K562 (cell line): ENCODE measurements around the gene NRXN3. TPM values are rescaled to one million over a fixed set of nuclear protein-coding genes. Genes with fewer than 3 reads are reported as not detected.

Source experiments
- ATAC-seq: fragments of 200-7000 bp; cut with Tn5 transposase; 3 replicates; pipeline ENCODE4 v1.9.1; 2020; ENCODE audit warnings: moderate library complexity
- BruUV-seq: library from RNA; stranded (reverse); fragments of 400-500 nt; replicated peaks from 2 replicates; lab custom pipeline; 2021; lab: Mats Ljungman, UMichigan
- CTCF ChIA-PET: fragments of 300-600 bp; formaldehyde crosslinking; extraction: SDS; loops from one replicate; lab custom pipeline; 2021; ENCODE audit warnings: low intra/inter-chr PET ratio; lab: Yijun Ruan, JAX
- POLR2A ChIA-PET: fragments of 300-600, 350-650 bp; sonication (Branson Sonifier 250); formaldehyde crosslinking; extraction: SDS; loops from one replicate; lab custom pipeline; 2021; ENCODE audit warnings: antibody characterized with exemption, inconsistent platforms; lab: Yijun Ruan, JAX
- DNase-seq, 4 experiments: peaks; one replicate each; pipeline versions ENCODE4 v3.0.0 to v3.0.0-alpha.2; 2011 to 2018; ENCODE audit warnings: low spot score in 3 of 4, mixed read lengths in 3 of 4; ENCODE audit errors: extremely low read depth in 1 of 4
- FAIRE-seq: peaks from 2 replicates; lab custom pipeline; 2011; peaks lifted over from hg19 to GRCh38; lab: Jason Lieb, UNC
- H2AFZ ChIP-seq: 2 replicates; pipeline ENCODE4 v1.6.0; 2011; ENCODE audit warnings: low read depth, low read length, control low read depth, inconsistent platforms
- H3K27ac ChIP-seq: fragments of 200-600 bp; 3 replicates; pipeline ENCODE4 v1.8.0; 2011; ENCODE audit warnings: low read depth, mild to moderate bottlenecking, control low read depth, inconsistent platforms, low read length, moderate library complexity, mixed read lengths; ENCODE audit errors: extremely low read depth
- H3K27me3 ChIP-seq, 2 experiments: fragments of 300-600 bp in 1 of 2; 2 replicates in 1 of 2; 3 replicates in 1 of 2; pipeline versions ENCODE4 v1.6.0 to v1.8.0; 2011; ENCODE audit warnings: inconsistent platforms in 2 of 2, low read length in 2 of 2, mild to moderate bottlenecking in 1 of 2, mixed read lengths in 1 of 2, moderate library complexity in 1 of 2; ENCODE audit not compliant: control insufficient read depth in 2 of 2, insufficient read depth in 2 of 2
- H3K36me3 ChIP-seq: fragments of 300-600 bp; 3 replicates; pipeline ENCODE4 v1.8.0; 2011; ENCODE audit warnings: mild to moderate bottlenecking, low read length, inconsistent platforms; ENCODE audit not compliant: control insufficient read depth, insufficient read depth
- H3K4me1 ChIP-seq, 2 experiments: fragments of 200-600 bp in 1 of 2; replicated peaks in 1 of 2; 2 replicates in 1 of 2; 3 replicates in 1 of 2; pipeline versions ENCODE4 v1.5.1 to v1.8.0; 2011; ENCODE audit warnings: inconsistent platforms in 2 of 2, low read length in 2 of 2, mild to moderate bottlenecking in 1 of 2, mixed read lengths in 1 of 2, moderate library complexity in 1 of 2; ENCODE audit not compliant: control insufficient read depth in 2 of 2, insufficient read depth in 2 of 2
- H3K4me2 ChIP-seq: 2 replicates; pipeline ENCODE4 v1.6.1; 2011; ENCODE audit warnings: low read length, control low read depth, inconsistent platforms, mixed read lengths; ENCODE audit not compliant: insufficient read depth
- H3K4me3 ChIP-seq: fragments of 200-600 bp; sonication (generic), shearing (Covaris generic); 2 replicates; pipeline ENCODE4 v1.5.1; 2016; ENCODE audit warnings: control low read depth, inconsistent platforms
- H3K79me2 ChIP-seq: fragments of 200-600 bp; 3 replicates; pipeline ENCODE4 v1.8.0; 2011; ENCODE audit warnings: low read length, inconsistent platforms; ENCODE audit not compliant: control insufficient read depth, insufficient read depth
- H3K9ac ChIP-seq, 2 experiments: 2 replicates each; pipeline versions ENCODE4 v1.6.0 to v1.6.1; 2011; ENCODE audit warnings: low read depth in 2 of 2, low read length in 2 of 2, control low read depth in 1 of 2, inconsistent platforms in 1 of 2, mild to moderate bottlenecking in 1 of 2, mixed read lengths in 1 of 2; ENCODE audit not compliant: insufficient read depth in 1 of 2
- H3K9me1 ChIP-seq: one replicate; pipeline ENCODE4 v1.6.0; 2011; ENCODE audit warnings: inconsistent platforms, mild to moderate bottlenecking, low read length, moderate library complexity; ENCODE audit not compliant: control insufficient read depth, insufficient read depth
- H3K9me3 ChIP-seq: replicated peaks from 2 replicates; pipeline ENCODE4 v1.5.1; 2011; ENCODE audit warnings: low read depth, low read length, inconsistent platforms; ENCODE audit not compliant: control insufficient read depth, insufficient read depth
- H4K20me1 ChIP-seq: replicated peaks from 2 replicates; pipeline ENCODE4 v1.6.1; 2011; ENCODE audit warnings: low read length, inconsistent platforms, mixed read lengths; ENCODE audit not compliant: control insufficient read depth, insufficient read depth
- FOXA1 ChIP-seq: fragments of 450-650 bp; IDR thresholded peaks from 2 replicates; pipeline ENCODE4 v1.6.1; 2016; ENCODE audit warnings: mild to moderate bottlenecking, borderline replicate concordance
- FOXJ3 ChIP-seq: sonication (generic); formaldehyde crosslinking; IDR thresholded peaks from 2 replicates; pipeline ENCODE4 v1.4.0; 2020; ENCODE audit warnings: mild to moderate bottlenecking, missing genetic modification reagents
- FOXM1 ChIP-seq, 2 experiments: fragments of 450-650 bp in 1 of 2; sonication (generic) in 1 of 2; formaldehyde crosslinking in 1 of 2; IDR thresholded peaks; 2 replicates each; pipeline versions ENCODE4 v1.6.1 to v1.9.0; 2017 to 2022; ENCODE audit warnings: low read depth in 2 of 2, mild to moderate bottlenecking in 2 of 2, missing genetic modification reagents in 1 of 2, moderate library complexity in 1 of 2
- LARP7 ChIP-seq: fragments of 450-650 bp; IDR thresholded peaks from 2 replicates; pipeline ENCODE4 v1.6.1; 2016
- MAFF ChIP-seq: IDR thresholded peaks from 2 replicates; pipeline ENCODE4 v1.6.1; 2012; ENCODE audit warnings: low read length, improper control_type of control experiment
- MTA3 ChIP-seq: fragments of 450-650 bp; formaldehyde crosslinking; IDR thresholded peaks from 2 replicates; pipeline ENCODE4 v1.6.1; 2017; ENCODE audit warnings: mild to moderate bottlenecking, borderline replicate concordance
- MYC ChIP-seq, 2 experiments: fragments of 250-450 bp in 1 of 2; sonication (Bioruptor Pico) in 1 of 2; IDR thresholded peaks; 2 replicates each; pipeline versions ENCODE4 v1.5.1 to v1.6.1; 2012 to 2021; ENCODE audit warnings: low read depth in 2 of 2, borderline replicate concordance in 1 of 2, improper control_type of control experiment in 1 of 2, low read length in 1 of 2, mild to moderate bottlenecking in 1 of 2, moderate library complexity in 1 of 2
- NEUROD1 ChIP-seq: fragments of 150-350 bp; IDR thresholded peaks from 2 replicates; pipeline ENCODE4 v1.6.1; 2014; ENCODE audit warnings: borderline replicate concordance, low read length, low read depth; ENCODE audit not compliant: partially characterized antibody
- SIN3A ChIP-seq, 2 experiments: fragments of 150-350 bp in 1 of 2; IDR thresholded peaks; 2 replicates each; pipeline ENCODE4 v1.6.1; 2011 to 2016; ENCODE audit warnings: borderline replicate concordance in 2 of 2, low read depth in 2 of 2, low read length in 2 of 2, mild to moderate bottlenecking in 2 of 2, moderate library complexity in 2 of 2; ENCODE audit not compliant: control insufficient read depth in 1 of 2
- STAG1 ChIP-seq: sonication (generic); formaldehyde crosslinking; IDR thresholded peaks from 2 replicates; pipeline ENCODE4 v1.5.0; 2020; ENCODE audit warnings: missing genetic modification reagents, borderline replicate concordance
- ZNF324 ChIP-seq: fragments of 250-450 bp; sonication (Bioruptor Pico); IDR thresholded peaks from 2 replicates; pipeline ENCODE4 v1.4.0; 2020; ENCODE audit warnings: mild to moderate bottlenecking
- ZNF444 ChIP-seq: fragments of 250-450 bp; sonication (Bioruptor Pico); IDR thresholded peaks from 2 replicates; pipeline ENCODE4 v1.4.0; 2020; ENCODE audit warnings: mild to moderate bottlenecking, moderate library complexity
- ZNF644 ChIP-seq: fragments of 200-800 bp; sonication (Bioruptor generic); IDR thresholded peaks from 2 replicates; pipeline ENCODE4 v1.6.1; 2016; ENCODE audit warnings: low read depth, missing genetic modification characterization, missing compliant biosample characterization
- WGBS: fragments of 100-300 bp; shearing (Covaris generic); methylation state at CpG from one replicate; pipeline ENCODE4 v1.1.6; 2016; ENCODE audit warnings: low coverage, mixed read lengths; ENCODE audit not compliant: insufficient coverage; ENCODE audit errors: missing lambda C conversion rate; 5-methylcytosine and 5-hydroxymethylcytosine counted together
- in situ Hi-C: fragments of 300-500 bp; cut with MboI; formaldehyde crosslinking; loops from 4 replicates; pipeline ENCODE4 v1.15.0; 2018; ENCODE audit warnings: inconsistent platforms, mixed read lengths
- intact Hi-C: fragments of 100-400 bp; cut with micrococcal nuclease; formaldehyde crosslinking; loops from 2 replicates; pipeline ENCODE4 v1.14.2; 2022
- polyA plus RNA-seq, 8 experiments: library from polyadenylated mRNA; depleted of rRNA in 4 of 8; stranded (reverse) in 5 of 8; unstranded in 3 of 8; fragments of >200 nt; fragmentation: Nextera tagmentation in 2 of 8; fragmentation: Illumina TruSeq in 1 of 8; extraction: Ambion mirVana in 2 of 8; extraction: Trizol in 1 of 8; gene quantifications; 2 replicates each; pipeline versions ENCODE4 v1.2.1 to v1.2.3, GENCODE V29; 2011 to 2014; ENCODE audit warnings: inconsistent platforms in 1 of 8, missing spikeins in 1 of 8
- total RNA-seq, 7 experiments: library from RNA; depleted of rRNA in 6 of 7; stranded (reverse); fragments of >200 nt in 6 of 7; fragmentation: Illumina TruSeq in 2 of 7; extraction: Trizol in 2 of 7; gene quantifications; 2 replicates each; pipeline versions ENCODE4 v1.2.1 to v1.2.3, GENCODE V29; 2011 to 2021; ENCODE audit warnings: low replicate concordance in 1 of 7
- TF ChIP-seq, protein P1 (sequence below): fragments of 450-650 bp; IDR thresholded peaks from 2 replicates; pipeline ENCODE4 v1.6.1; 2016
- TF ChIP-seq, protein P2 (sequence below): fragments of 450-650 bp; IDR thresholded peaks from 2 replicates; pipeline ENCODE4 v1.6.1; 2017; ENCODE audit warnings: antibody characterized with exemption, mild to moderate bottlenecking

Gene NRXN3
- total and polyA plus RNA-seq, 9 of the 15 experiments (the other 6 are each of a cell fraction or from before 2014, with no cell fraction given): 0.09 TPM; not detected in 8

DNA sequence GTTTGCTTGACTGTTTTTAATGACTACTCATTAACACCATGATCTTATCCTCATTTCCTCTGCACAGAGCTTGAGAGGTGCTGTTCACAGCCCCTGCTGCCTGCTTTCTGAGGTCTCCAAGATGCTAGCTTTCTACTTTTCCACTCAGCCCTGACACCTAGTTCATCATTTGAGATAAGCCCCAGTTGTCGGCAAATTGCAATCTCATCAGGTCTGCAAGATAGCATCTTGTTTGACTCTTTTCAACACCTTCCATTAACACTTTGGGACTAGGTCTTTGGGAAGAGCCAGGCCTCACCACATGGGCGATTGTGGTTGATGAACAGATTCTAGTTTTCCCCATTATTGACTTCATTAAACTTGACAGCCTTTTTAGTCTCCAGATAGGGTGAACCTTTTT lies 1136.4 kb downstream of the NRXN3 start:
- H2AFZ ChIP-seq: no peak overlapping the region
- no TSS peak for BruUV-seq
- no peaks in the 10 kb centered on the region for H3K27me3 ChIP-seq
- no peak overlapping the region for H3K4me2 ChIP-seq
- no peaks in the 10 kb centered on the region for H3K4me1 ChIP-seq
- H3K9me3 ChIP-seq: no peaks in the 10 kb centered on the region
- no peak for FAIRE-seq
- H3K79me2 ChIP-seq: no peaks in the 10 kb centered on the region
- H3K36me3 ChIP-seq: no peaks in the 10 kb centered on the region
- ChIA-PET CTCF (no interaction called here), POLR2A (no interaction called here)
- in situ Hi-C loops (no loop called here), intact Hi-C loops (no loop called here)
- no peaks in the 10 kb centered on the region for H4K20me1 ChIP-seq
- no peak overlapping the region for H3K4me3 ChIP-seq
- H3K27ac ChIP-seq: no peak overlapping the region
- ATAC-seq: no peak
- 0% methylated on average over 2 of the region's 2 CpGs for WGBS
- H3K9me1 ChIP-seq: no peaks in the 10 kb centered on the region
- H3K9ac ChIP-seq: no peak overlapping the region
- no peak for DNase-seq
- TF ChIP-seq ZNF324: no peak
- TF ChIP-seq FOXA1: no peak
- TF ChIP-seq, protein P1, sequence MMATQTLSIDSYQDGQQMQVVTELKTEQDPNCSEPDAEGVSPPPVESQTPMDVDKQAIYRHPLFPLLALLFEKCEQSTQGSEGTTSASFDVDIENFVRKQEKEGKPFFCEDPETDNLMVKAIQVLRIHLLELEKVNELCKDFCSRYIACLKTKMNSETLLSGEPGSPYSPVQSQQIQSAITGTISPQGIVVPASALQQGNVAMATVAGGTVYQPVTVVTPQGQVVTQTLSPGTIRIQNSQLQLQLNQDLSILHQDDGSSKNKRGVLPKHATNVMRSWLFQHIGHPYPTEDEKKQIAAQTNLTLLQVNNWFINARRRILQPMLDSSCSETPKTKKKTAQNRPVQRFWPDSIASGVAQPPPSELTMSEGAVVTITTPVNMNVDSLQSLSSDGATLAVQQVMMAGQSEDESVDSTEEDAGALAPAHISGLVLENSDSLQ: no peak
- TF ChIP-seq MTA3: no peak
- TF ChIP-seq LARP7: no peak
- no peak for TF ChIP-seq MYC (IDR thresholded peaks at IDR 0.05; ENCODE audit: low read depth, low read length)
- no peak for TF ChIP-seq MYC (CRISPR knock-in tag; IDR thresholded peaks at IDR 0.05; ENCODE audit: borderline replicate concordance, low read depth)
- TF ChIP-seq FOXJ3 (CRISPR knock-in tag): no peak
- TF ChIP-seq MAFF: no peak
- no peak for TF ChIP-seq SIN3A (IDR thresholded peaks at IDR 0.05; ENCODE audit: borderline replicate concordance in 2 of 2, control insufficient read depth in 1 of 2, low read depth in 2 of 2, low read length in 2 of 2)
- TF ChIP-seq, protein P2, sequence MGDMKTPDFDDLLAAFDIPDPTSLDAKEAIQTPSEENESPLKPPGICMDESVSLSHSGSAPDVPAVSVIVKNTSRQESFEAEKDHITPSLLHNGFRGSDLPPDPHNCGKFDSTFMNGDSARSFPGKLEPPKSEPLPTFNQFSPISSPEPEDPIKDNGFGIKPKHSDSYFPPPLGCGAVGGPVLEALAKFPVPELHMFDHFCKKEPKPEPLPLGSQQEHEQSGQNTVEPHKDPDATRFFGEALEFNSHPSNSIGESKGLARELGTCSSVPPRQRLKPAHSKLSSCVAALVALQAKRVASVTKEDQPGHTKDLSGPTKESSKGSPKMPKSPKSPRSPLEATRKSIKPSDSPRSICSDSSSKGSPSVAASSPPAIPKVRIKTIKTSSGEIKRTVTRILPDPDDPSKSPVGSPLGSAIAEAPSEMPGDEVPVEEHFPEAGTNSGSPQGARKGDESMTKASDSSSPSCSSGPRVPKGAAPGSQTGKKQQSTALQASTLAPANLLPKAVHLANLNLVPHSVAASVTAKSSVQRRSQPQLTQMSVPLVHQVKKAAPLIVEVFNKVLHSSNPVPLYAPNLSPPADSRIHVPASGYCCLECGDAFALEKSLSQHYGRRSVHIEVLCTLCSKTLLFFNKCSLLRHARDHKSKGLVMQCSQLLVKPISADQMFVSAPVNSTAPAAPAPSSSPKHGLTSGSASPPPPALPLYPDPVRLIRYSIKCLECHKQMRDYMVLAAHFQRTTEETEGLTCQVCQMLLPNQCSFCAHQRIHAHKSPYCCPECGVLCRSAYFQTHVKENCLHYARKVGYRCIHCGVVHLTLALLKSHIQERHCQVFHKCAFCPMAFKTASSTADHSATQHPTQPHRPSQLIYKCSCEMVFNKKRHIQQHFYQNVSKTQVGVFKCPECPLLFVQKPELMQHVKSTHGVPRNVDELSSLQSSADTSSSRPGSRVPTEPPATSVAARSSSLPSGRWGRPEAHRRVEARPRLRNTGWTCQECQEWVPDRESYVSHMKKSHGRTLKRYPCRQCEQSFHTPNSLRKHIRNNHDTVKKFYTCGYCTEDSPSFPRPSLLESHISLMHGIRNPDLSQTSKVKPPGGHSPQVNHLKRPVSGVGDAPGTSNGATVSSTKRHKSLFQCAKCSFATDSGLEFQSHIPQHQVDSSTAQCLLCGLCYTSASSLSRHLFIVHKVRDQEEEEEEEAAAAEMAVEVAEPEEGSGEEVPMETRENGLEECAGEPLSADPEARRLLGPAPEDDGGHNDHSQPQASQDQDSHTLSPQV: no peak
- no peak for TF ChIP-seq ZNF644 (tag)
- no peak for TF ChIP-seq FOXM1 (IDR thresholded peaks at IDR 0.05; ENCODE audit: low read depth)
- TF ChIP-seq FOXM1 (CRISPR knock-in tag; IDR thresholded peaks at IDR 0.05; ENCODE audit: low read depth): no peak
- TF ChIP-seq ZNF444 (CRISPR knock-in tag): no peak
- TF ChIP-seq NEUROD1: no peak
- no peak for TF ChIP-seq STAG1
